Kasumi-1 (cell line): ENCODE data around the gene WDR72.
"Not testable (repeated sequence)": the region's sequence is repeated elsewhere in the genome, so short reads cannot be mapped to it uniquely, and the experiment has no call there.

Source experiments
- DNase-seq, 2 experiments: peaks; one replicate each; lab custom pipeline; 2025; lab: John Stamatoyannopoulos, UW

The WDR72 gene

GRCh38 chr15:53589520-53590057, 169.9 kb downstream of the WDR72 start:
- no peak for DNase-seq

DNA sequence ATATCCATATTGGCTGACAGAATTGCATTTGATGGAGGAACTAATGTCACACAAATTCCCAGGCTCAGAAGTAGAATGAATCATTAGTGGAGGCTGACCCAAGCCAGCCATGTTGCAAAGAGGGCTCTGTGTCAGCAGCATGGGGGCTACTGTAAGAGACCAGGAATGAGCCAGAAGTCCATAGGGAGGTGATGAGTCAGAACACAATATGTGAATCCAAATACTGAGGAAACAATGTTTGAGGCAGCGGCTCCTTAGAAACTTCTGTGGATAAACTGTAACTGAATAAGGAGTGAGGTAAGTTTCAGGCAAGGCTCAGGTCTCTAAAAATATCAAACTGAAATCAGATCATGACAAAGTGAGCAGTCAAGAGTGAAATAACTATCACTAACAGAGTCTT, 170.7 kb downstream of the WDR72 start:
- DNase-seq: no peak

DNA sequence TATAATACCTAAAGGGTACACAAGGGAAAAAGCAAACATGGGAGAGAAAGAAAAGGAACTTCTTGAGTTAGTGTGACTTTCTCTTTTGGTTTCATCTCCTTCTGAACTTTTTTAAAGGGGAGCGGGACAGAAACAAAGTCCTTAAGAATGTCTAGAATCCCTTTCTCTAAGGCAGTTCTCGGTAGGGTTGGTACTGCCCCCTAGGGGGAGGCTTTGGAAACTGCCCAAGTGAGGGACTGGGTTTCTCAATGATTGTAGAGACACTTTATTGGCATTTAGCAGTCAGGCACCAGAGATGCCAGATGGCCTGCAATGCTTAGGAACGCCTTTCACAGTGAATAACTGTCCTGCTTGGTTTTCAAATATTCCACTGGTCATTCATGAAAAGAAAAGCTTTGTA, 172.7 kb downstream of the WDR72 start:
- peak; percentile 2 to 10 for DNase-seq

GRCh38 chr15:53581513-53581912, 177.9 kb downstream of the WDR72 start:
- no peak for DNase-seq

DNA sequence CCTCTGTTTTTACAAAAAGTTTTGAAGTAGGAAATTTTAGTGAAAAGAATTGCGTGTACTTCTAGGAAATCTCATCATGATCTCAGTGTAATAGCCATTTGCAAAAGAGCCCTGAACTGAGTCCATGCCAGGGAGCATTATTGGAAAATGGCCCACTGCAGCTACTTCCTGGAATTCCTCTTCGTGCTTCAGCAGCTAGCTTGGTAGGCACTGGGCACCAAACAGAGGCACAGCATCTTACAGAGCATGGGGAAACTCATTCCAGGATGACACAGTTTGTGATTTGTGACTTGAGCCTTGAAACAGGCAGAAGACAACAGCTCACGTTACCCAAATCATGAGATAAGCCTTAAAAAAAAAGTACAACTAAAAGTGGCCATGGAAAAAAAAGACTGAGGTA, 179.1 kb downstream of the WDR72 start:
- DNase-seq: no peak

DNA sequence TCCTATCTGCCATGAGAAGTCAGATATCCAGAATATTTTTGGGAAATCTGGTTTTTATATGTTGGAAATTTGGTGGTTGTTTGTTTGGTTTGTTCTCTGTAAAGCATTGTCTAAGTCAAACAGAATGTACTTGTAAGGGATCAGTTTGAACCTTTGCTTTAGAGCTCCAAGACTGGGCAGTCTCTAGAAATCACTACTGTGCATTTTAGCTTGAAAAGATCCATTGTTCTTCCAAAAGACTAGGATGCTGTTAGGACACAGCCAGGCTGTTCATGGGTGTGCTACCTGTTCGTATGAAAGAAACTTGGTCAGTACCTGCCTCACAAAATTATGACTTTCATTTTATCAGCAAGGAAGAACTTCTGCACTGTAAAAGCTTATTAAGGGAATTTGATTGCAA, 182.6 kb downstream of the WDR72 start:
- DNase-seq: no peak

GRCh38 chr15:53573091-53573490, 186.4 kb downstream of the WDR72 start:
- no peak for DNase-seq

GRCh38 chr15:53569751-53570480, 189.5 kb downstream of the WDR72 start:
- no peak for DNase-seq

- no peak for DNase-seq
These were observed 192.6 kb downstream of the WDR72 start for GRCh38 chr15:53566912-53567311.

GRCh38 chr15:53565721-53566120, 193.7 kb downstream of the WDR72 start:
- no peak for DNase-seq

DNA sequence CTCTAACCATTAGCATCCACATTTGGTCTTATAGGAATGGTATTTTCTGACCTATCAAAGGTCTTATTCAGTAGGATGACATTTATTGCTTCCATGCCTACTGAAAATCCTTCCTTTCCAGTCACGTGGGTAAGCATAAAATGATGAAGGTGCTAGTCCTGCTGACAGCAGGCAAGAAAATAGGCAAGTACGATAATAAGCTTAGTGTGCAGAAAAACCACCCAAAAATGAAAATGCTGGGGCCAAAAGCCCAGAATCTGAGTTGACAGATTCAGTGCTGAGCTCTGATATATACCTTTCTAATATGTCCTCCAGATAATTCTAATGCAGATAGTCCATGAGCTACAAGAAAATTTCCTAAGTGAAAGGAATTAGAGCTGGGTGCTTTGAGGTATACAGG, 194.8 kb downstream of the WDR72 start:
- no peak for DNase-seq

DNA sequence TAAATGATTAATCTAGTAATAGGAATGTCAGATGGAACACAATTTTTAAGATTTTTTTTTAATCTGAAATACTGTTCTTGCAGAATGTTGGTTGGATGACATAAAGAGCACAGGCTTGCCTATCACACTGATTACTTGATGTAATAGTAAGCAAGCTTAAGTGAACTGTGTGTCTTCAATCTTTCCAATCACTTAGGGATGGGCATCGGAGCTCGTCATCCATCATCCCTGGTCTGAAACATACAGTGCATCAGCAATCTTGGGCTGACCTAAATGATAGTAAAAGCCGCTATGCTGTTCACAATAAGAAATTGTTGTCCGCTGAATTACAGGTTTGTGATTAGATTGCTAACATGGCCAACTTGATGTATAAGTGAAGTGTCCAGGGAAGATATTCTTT, 195.8 kb downstream of the WDR72 start:
- no peak for DNase-seq

DNA sequence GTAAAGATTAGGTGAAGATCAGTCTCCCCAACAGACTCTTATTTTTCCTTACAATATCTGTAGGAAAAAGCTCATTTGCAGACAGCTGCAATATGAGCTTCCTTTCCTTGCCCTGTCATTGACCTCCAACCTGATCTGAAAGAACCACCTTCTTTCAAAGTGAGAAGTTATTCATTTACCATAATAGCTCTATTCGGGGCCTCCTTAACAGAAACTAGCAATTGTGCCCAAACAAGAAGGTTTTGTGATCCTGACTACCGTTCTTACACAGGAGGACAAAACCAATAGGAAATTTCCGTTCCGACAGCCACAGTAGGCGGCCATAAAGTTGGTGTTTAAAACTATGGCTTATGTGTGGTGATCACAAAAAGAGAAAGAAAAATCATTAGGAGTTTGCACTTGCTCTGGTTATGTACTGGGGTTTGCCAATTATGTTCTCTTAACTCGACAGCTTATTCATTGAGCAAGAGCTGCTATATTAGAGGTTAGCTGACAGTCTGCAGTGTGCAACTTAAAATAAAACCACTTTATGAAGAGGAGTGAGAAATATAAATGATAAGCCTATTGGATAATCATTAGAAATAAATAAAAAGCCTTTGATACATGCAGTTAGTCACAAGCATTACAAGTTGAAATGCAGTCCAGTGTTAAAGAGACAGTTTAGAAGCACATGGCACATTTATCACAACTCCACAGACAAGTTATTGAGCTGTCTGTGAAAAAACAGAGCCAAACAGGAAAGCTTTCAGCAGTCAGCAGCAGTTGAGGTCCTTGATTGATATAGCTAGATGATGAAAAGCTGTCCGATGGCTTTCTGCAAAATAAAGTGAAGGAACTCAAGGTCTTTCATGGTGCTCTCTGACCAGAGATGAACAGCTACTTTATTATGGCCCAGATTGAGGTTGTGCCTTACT, 199.8 kb downstream of the WDR72 start:
- no peak for DNase-seq

GRCh38 chr15:53558384-53558783, 201.1 kb downstream of the WDR72 start:
- DNase-seq: no peak

- no peak for DNase-seq
These were observed 204.2 kb downstream of the WDR72 start for GRCh38 chr15:53555226-53555625.

DNA sequence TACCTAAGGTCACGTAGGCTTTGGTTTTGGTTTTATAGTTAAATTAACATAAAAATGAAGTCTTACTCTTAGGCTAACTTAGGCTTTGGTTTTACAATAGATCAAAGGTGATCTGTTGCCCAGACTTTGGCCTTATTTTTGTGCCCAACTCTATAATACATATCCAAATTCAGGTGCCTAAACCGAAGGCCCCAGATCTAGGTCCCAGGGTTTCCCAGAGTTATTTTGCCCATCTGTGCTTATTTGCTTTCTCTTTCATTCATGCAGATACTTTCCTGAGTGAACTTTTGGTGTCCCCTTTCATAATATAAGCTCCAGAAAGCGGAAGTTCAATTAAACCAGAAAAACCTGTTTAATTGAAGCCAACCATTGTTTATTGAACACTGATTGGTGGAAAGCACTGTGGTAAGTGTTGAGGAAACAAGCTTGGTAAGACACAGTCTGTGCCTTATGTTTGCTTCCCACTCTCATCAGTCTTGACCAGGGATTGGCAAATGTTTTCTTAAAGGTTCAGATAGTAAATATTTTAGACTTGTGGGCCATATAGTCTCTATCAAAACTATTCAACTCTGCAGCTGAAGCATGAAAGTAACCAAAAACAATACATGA, 209.7 kb downstream of the WDR72 start:
- DNase-seq: no peak

DNA sequence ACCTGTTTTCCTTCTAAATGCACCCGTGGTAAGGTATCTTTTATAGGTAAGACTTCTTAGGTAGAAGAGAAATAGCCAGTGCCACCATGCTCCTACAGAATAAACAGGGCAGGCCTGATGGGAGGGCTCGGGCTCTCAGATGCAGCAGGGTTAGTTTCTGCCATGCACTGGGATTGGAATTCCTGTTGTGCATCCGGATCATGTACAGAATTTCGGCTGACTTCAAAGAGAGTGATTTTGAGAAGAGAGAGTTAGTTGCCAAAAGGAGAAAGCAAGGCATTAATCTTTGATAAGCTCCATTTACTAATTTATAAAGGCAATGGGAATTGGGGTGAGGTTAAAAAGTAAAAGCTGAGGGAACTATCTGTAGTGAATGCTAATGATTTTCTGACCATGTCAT, 211.2 kb downstream of the WDR72 start:
- no peak for DNase-seq

- DNase-seq: not testable (repeated sequence)
These were observed 218.7 kb downstream of the WDR72 start for GRCh38 chr15:53540626-53541300.

- no peak for DNase-seq
These were observed 219.6 kb downstream of the WDR72 start for GRCh38 chr15:53539878-53540277.

- DNase-seq: no peak
These were observed 222.9 kb downstream of the WDR72 start for GRCh38 chr15:53536479-53537120.

DNA sequence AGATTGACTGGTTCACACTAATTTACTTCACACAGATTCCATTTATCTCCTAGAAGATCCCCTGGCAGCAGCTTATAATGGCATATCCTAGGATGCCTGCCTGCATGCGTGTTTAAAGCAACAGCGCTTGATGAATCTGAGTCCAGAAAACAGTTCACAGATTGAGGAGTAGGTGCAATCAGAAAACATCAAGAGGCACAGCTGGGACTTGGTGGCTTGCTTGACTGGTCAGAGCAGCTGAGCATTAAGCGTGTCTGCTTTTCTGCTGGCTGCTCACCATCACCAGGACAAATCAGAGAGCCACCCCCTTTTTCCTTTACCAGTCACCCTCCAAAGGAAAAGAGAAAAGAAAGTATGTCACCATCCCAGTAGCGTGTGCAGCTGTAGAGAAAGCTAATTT, 223.6 kb downstream of the WDR72 start:
- DNase-seq: no peak
